Activated effector memory CD4-positive, alpha-beta T cell treated with Interleukin-2 at 50 U/mL for 16 hours (primary cell): ENCODE measurements around the gene UBE4B.
"Not testable (repeated sequence)": the region's sequence is repeated elsewhere in the genome, so short reads cannot be mapped to it uniquely, and the experiment has no call there.

Experiments
- DNase-seq: peaks from one replicate; pipeline ENCODE4 v3.0.0-alpha.2; 2020

The UBE4B gene

GRCh38 chr1:10032590-10033358 lies at the start of gene UBE4B:
TSS of gene UBE4B (plus strand) at chr1:10032958. CDS start at chr1:10033671, 713 bp downstream.
- peak; percentile 99 for DNase-seq

GRCh38 chr1:9984253-9984652 lies 48.5 kb upstream of the UBE4B start:
- no peak for DNase-seq

- no peak for DNase-seq
Observed at GRCh38 chr1:9985001-9985400, 47.8 kb upstream of the UBE4B start.

GRCh38 chr1:9989773-9990172 lies 43.0 kb upstream of the UBE4B start:
- no peak for DNase-seq

GRCh38 chr1:9990944-9991343 lies 41.8 kb upstream of the UBE4B start:
- no peak for DNase-seq

GRCh38 chr1:9992910-9993309 lies 39.8 kb upstream of the UBE4B start:
- DNase-seq: no peak

GRCh38 chr1:9993561-9994075 lies 39.1 kb upstream of the UBE4B start:
- no peak for DNase-seq

GRCh38 chr1:9996624-9997582 lies 35.9 kb upstream of the UBE4B start, which contains the start of gene RBP7:
TSS of gene RBP7 (plus strand) at chr1:9997228. CDS start at chr1:9997259, 31 bp downstream.
- DNase-seq: no peak

GRCh38 chr1:10001016-10001665 lies 31.6 kb upstream of the UBE4B start:
- DNase-seq: no peak

GRCh38 chr1:10005248-10005647 lies 27.5 kb upstream of the UBE4B start:
- not testable (repeated sequence) for DNase-seq

GRCh38 chr1:10007169-10007568 lies 25.6 kb upstream of the UBE4B start:
- DNase-seq: no peak

- no peak for DNase-seq
Observed at GRCh38 chr1:10014016-10014415, 18.7 kb upstream of the UBE4B start.

GRCh38 chr1:10019561-10019960 lies 13.2 kb upstream of the UBE4B start:
- DNase-seq: no peak

- no peak for DNase-seq
Observed at GRCh38 chr1:10020086-10020485, 12.7 kb upstream of the UBE4B start.

GRCh38 chr1:10020678-10021077 lies 12.1 kb upstream of the UBE4B start:
- DNase-seq: not testable (repeated sequence)

- DNase-seq: not testable (repeated sequence)
Observed at GRCh38 chr1:10021992-10022391, 10.8 kb upstream of the UBE4B start.

- DNase-seq: no peak
Observed at GRCh38 chr1:10022656-10023055, 10.1 kb upstream of the UBE4B start.

GRCh38 chr1:10025354-10025753 lies 7.4 kb upstream of the UBE4B start:
- no peak for DNase-seq

- DNase-seq: no peak
Observed at GRCh38 chr1:10027027-10027426, 5.7 kb upstream of the UBE4B start.

- DNase-seq: not testable (repeated sequence)
Observed at GRCh38 chr1:10028956-10029500, 3.7 kb upstream of the UBE4B start.

GRCh38 chr1:10031461-10031860 lies 1.3 kb upstream of the UBE4B start:
- DNase-seq: no peak

- DNase-seq: no peak
Observed at GRCh38 chr1:10033359-10033845, 644 bp downstream of the UBE4B start.
